Calu3 (cell line): ENCODE measurements around the gene TRMT2A. TPM values are rescaled to one million over a fixed set of nuclear protein-coding genes. Genes with fewer than 3 reads are reported as not detected.

Experiments
- Bru-seq: library from RNA; stranded (reverse); fragments of 400-500 nt; gene quantifications from one replicate; lab custom pipeline; 2021; lab: Mats Ljungman, UMichigan
- BruChase-seq, 2 experiments: library from RNA; stranded (reverse); fragments of 400-500 nt; gene quantifications; one replicate each; lab custom pipeline; 2021; lab: Mats Ljungman, UMichigan
- BruUV-seq: library from RNA; stranded (reverse); fragments of 400-500 nt; replicated peaks from 2 replicates; lab custom pipeline; 2021; lab: Mats Ljungman, UMichigan
- CTCF ChIA-PET: fragments of 300-600 bp; sonication (Branson Sonifier 250); formaldehyde crosslinking; loops from one replicate; lab custom pipeline; 2022; ENCODE audit warnings: antibody characterized with exemption; lab: Charles Lee
- DNase-seq: peaks from one replicate; pipeline ENCODE4 v3.0.0; 2022
- H3K27ac Mint-ChIP-seq: one replicate; pipeline ENCODE4 v1.8.0; 2022; ENCODE audit warnings: mixed read lengths; ENCODE audit not compliant: unreplicated experiment
- H3K27me3 Mint-ChIP-seq: one replicate; pipeline ENCODE4 v1.8.0; 2022; ENCODE audit warnings: mixed read lengths; ENCODE audit not compliant: unreplicated experiment
- H3K36me3 Mint-ChIP-seq: one replicate; pipeline ENCODE4 v1.8.0; 2022; ENCODE audit warnings: mild to moderate bottlenecking, moderate library complexity, mixed read lengths; ENCODE audit not compliant: insufficient read depth, unreplicated experiment
- H3K4me1 Mint-ChIP-seq: one replicate; pipeline ENCODE4 v1.8.0; 2022; ENCODE audit warnings: mild to moderate bottlenecking, low read depth, mixed read lengths; ENCODE audit not compliant: unreplicated experiment
- H3K4me3 Mint-ChIP-seq: one replicate; pipeline ENCODE4 v1.8.0; 2022; ENCODE audit warnings: mild to moderate bottlenecking, low read depth, moderate library complexity, mixed read lengths; ENCODE audit not compliant: unreplicated experiment
- H3K9me3 Mint-ChIP-seq: one replicate; pipeline ENCODE4 v1.8.0; 2022; ENCODE audit warnings: low read depth, mixed read lengths; ENCODE audit not compliant: unreplicated experiment
- intact Hi-C: fragments of 100-400 bp; cut with micrococcal nuclease; formaldehyde crosslinking; loops from one replicate; pipeline ENCODE4 v1.10.0; 2022; ENCODE audit not compliant: unreplicated experiment
- long read RNA-seq: library from polyadenylated mRNA; stranded (forward); transcript quantifications from one replicate; pipeline ENCODE4 v2.0.0, GENCODE V29; 2022
- total RNA-seq: library from RNA; stranded (reverse); gene quantifications from 2 replicates; pipeline ENCODE4 v1.2.3, GENCODE V29; 2022
- TF ChIP-seq, protein P1 (sequence below): fragments of 200-600 bp; IDR thresholded peaks from one replicate; pipeline ENCODE4 v1.8.0; 2022; ENCODE audit warnings: antibody characterized with exemption; ENCODE audit not compliant: unreplicated experiment

Gene TRMT2A, protein sequence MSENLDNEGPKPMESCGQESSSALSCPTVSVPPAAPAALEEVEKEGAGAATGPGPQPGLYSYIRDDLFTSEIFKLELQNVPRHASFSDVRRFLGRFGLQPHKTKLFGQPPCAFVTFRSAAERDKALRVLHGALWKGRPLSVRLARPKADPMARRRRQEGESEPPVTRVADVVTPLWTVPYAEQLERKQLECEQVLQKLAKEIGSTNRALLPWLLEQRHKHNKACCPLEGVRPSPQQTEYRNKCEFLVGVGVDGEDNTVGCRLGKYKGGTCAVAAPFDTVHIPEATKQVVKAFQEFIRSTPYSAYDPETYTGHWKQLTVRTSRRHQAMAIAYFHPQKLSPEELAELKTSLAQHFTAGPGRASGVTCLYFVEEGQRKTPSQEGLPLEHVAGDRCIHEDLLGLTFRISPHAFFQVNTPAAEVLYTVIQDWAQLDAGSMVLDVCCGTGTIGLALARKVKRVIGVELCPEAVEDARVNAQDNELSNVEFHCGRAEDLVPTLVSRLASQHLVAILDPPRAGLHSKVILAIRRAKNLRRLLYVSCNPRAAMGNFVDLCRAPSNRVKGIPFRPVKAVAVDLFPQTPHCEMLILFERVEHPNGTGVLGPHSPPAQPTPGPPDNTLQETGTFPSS
- total RNA-seq (63.0 and 71.9 TPM in 2 replicates), Bru-seq, nascent RNA (percentile 57 among the genes with signal in this experiment), BruChase-seq, experiment 1, labeled RNA remaining after a 6-hour chase (percentile 70 among the genes with signal in this experiment), BruChase-seq, experiment 2, labeled RNA remaining after a 2-hour chase (percentile 76 among the genes with signal in this experiment)
- long read RNA-seq, transcript TRMT2A-201 (12 exons, 2,964 nt) = major isoform, 25 of 58 reads
- long read RNA-seq, transcript TRMT2A-202 (13 exons, 2,928 nt) = minor isoform, 6 of 58 reads
- long read RNA-seq, partial matches to known transcripts = 8 of 58 reads
- long read RNA-seq, other reads (novel, unspliced or antisense) = 16 of 58 reads

GRCh38 chr22:20116951-20117632 lies at the start of gene TRMT2A:
Gene TRMT2A (minus strand): TSS chr22:20117226. CDS start chr22:20116906, 320 bp downstream.
- TF ChIP-seq, protein P1, sequence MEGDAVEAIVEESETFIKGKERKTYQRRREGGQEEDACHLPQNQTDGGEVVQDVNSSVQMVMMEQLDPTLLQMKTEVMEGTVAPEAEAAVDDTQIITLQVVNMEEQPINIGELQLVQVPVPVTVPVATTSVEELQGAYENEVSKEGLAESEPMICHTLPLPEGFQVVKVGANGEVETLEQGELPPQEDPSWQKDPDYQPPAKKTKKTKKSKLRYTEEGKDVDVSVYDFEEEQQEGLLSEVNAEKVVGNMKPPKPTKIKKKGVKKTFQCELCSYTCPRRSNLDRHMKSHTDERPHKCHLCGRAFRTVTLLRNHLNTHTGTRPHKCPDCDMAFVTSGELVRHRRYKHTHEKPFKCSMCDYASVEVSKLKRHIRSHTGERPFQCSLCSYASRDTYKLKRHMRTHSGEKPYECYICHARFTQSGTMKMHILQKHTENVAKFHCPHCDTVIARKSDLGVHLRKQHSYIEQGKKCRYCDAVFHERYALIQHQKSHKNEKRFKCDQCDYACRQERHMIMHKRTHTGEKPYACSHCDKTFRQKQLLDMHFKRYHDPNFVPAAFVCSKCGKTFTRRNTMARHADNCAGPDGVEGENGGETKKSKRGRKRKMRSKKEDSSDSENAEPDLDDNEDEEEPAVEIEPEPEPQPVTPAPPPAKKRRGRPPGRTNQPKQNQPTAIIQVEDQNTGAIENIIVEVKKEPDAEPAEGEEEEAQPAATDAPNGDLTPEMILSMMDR = no peak
- Mint-ChIP-seq H3K4me3 (peak within 1 kb of the TSS; percentile 95), H3K9me3 (no peaks in the 10 kb centered on the region), H3K27ac (peak within 1 kb of the TSS; percentile 92), H3K36me3 (peaks cover 88% of the 10 kb centered on the region), H3K27me3 (no peaks in the 10 kb centered on the region), H3K4me1 (no peaks in the 10 kb centered on the region)
- no TSS peak for BruUV-seq
- intact Hi-C loops = no loop called here
- DNase-seq = peak; percentile 98
- CTCF ChIA-PET = interaction anchor here (0.5 to 0.8 kb wide), 2 partner anchors 9 to 688 kb away, joined by 3 to 5 read pairs; no protein-coding TSS in a partner anchor

GRCh38 chr22:20166703-20167102 lies 49.7 kb upstream of the TRMT2A start:
- TF ChIP-seq, protein P1 = no peak
- H3K36me3 Mint-ChIP-seq = no peaks in the 10 kb centered on the region
- H3K27me3 Mint-ChIP-seq = peaks cover 59% of the 10 kb centered on the region
- peaks cover 6% of the 10 kb centered on the region for H3K9me3 Mint-ChIP-seq
- no peak overlapping the region for H3K27ac Mint-ChIP-seq
- CTCF ChIA-PET = no interaction called here
- no peak overlapping the region for H3K4me3 Mint-ChIP-seq
- no peak for DNase-seq
- BruUV-seq = no TSS peak
- H3K4me1 Mint-ChIP-seq = no peaks in the 10 kb centered on the region
- intact Hi-C loops = no loop called here

GRCh38 chr22:20165913-20166312 lies 48.9 kb upstream of the TRMT2A start:
- TF ChIP-seq, protein P1 = no peak
- no peaks in the 10 kb centered on the region for H3K4me1 Mint-ChIP-seq
- BruUV-seq = no TSS peak
- no peak for DNase-seq
- H3K27ac Mint-ChIP-seq = no peak overlapping the region
- H3K9me3 Mint-ChIP-seq = peaks cover 6% of the 10 kb centered on the region
- intact Hi-C loops = no loop called here
- CTCF ChIA-PET = no interaction called here
- H3K36me3 Mint-ChIP-seq = no peaks in the 10 kb centered on the region
- H3K27me3 Mint-ChIP-seq = peaks cover 58% of the 10 kb centered on the region
- H3K4me3 Mint-ChIP-seq = no peak overlapping the region

DNA sequence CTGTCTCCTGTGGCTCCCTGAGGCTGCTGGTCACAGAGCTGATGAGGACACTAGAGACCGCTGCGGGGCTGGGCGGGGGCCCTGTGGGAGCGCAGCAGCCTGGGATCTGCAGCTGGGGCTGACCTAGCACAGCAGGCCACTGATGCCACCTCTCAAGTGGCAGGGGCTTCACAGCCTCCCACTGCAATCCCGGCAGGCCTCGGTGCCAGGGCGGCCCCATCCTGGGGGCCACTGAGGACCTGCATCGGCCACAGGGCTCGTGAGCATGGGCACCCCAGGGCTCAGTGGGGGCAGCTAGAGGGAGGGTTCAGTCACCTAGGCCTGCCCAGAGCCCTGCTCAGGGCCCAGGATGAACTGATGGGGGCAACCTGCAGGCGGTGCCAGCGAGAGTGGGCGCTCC lies 48.4 kb upstream of the TRMT2A start:
- Mint-ChIP-seq H3K9me3 (peaks cover 6% of the 10 kb centered on the region), H3K27ac (no peak overlapping the region)

More for the DNA sequence above, 48.4 kb upstream of the TRMT2A start:
- Mint-ChIP-seq H3K36me3 (no peaks in the 10 kb centered on the region), H3K27me3 (peaks cover 58% of the 10 kb centered on the region), H3K4me3 (no peak overlapping the region), H3K4me1 (no peaks in the 10 kb centered on the region)
- BruUV-seq = no TSS peak
- CTCF ChIA-PET = no interaction called here
- DNase-seq = no peak
- TF ChIP-seq, protein P1 = no peak
- intact Hi-C loops = no loop called here
